ENCODE measurements around the gene MED27. TPM values are rescaled to one million over a fixed set of nuclear protein-coding genes. Genes with fewer than 3 reads are reported as not detected.
"Not testable (repeated sequence)": the region's sequence is repeated elsewhere in the genome, so short reads cannot be mapped to it uniquely, and the experiment has no call there.

Gene MED27
- total RNA-seq, 1 donor from 2014 or later: 17.7 TPM

DNA sequence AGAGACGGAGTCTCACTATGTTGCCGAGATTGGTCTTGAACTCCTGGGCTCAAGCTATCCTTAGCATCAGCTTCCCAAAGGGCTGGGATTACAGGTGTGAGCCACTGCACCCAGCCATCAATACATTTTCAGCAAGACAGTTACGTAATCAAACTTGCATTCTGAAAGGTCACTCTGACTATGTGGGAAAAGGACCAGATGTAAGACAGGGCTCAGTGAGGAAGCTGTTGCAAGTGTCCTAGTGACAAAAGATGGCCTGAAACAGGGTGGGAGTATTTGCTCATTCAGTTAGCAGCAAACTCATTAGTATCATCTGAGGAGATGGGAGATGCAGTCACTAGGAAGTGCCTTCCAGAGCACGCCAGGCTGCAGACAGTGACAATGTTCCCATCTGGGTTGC, 16.9 kb downstream of the MED27 start:
- TF ChIP-seq, protein P1, sequence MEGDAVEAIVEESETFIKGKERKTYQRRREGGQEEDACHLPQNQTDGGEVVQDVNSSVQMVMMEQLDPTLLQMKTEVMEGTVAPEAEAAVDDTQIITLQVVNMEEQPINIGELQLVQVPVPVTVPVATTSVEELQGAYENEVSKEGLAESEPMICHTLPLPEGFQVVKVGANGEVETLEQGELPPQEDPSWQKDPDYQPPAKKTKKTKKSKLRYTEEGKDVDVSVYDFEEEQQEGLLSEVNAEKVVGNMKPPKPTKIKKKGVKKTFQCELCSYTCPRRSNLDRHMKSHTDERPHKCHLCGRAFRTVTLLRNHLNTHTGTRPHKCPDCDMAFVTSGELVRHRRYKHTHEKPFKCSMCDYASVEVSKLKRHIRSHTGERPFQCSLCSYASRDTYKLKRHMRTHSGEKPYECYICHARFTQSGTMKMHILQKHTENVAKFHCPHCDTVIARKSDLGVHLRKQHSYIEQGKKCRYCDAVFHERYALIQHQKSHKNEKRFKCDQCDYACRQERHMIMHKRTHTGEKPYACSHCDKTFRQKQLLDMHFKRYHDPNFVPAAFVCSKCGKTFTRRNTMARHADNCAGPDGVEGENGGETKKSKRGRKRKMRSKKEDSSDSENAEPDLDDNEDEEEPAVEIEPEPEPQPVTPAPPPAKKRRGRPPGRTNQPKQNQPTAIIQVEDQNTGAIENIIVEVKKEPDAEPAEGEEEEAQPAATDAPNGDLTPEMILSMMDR (IDR thresholded peaks at IDR 0.05): no peak
- TF ChIP-seq POLR2AphosphoS5 (IDR thresholded peaks at IDR 0.05; ENCODE audit: insufficient read depth in 1 of 2, low read depth in 1 of 2): no peak
- no peak for TF ChIP-seq POLR2A (IDR thresholded peaks at IDR 0.05)

GRCh38 chr9:132061526-132061925, 18.1 kb downstream of the MED27 start:
- DNase-seq (ENCODE audit: extremely low spot score in 2 of 2): no peak
- Histone ChIP-seq H3K27me3 (no peaks in the 10 kb centered on the region), H3K4me3 (no peak overlapping the region), H3K9me3 (no peaks in the 10 kb centered on the region), H3K27ac (no peak overlapping the region), H3K4me1 (no peaks in the 10 kb centered on the region), H3K36me3 (peaks cover 0 to 4% of the 10 kb centered on the region in 2 donors)
- no peak for TF ChIP-seq POLR2AphosphoS5 (IDR thresholded peaks at IDR 0.05; ENCODE audit: insufficient read depth in 1 of 2, low read depth in 1 of 2)
- intact Hi-C loops (cut with DNase I): no loop called here

More for the DNA sequence above, 16.9 kb downstream of the MED27 start:
- intact Hi-C loops (cut with DNase I): no loop called here
- no peak overlapping the region for H3K4me3 ChIP-seq
- no peak for DNase-seq (ENCODE audit: extremely low spot score in 2 of 2)
- no peak overlapping the region for H3K27ac ChIP-seq
- H3K27me3 ChIP-seq: no peaks in the 10 kb centered on the region
- H3K36me3 ChIP-seq: peaks cover 0 to 4% of the 10 kb centered on the region in 2 donors
- no peaks in the 10 kb centered on the region for H3K9me3 ChIP-seq
- H3K4me1 ChIP-seq: no peaks in the 10 kb centered on the region

GRCh38 chr9:132059361-132059760, 20.3 kb downstream of the MED27 start:
- no peak for DNase-seq (ENCODE audit: extremely low spot score in 2 of 2)
- intact Hi-C loops (cut with DNase I): no loop called here
- no peaks in the 10 kb centered on the region for H3K36me3 ChIP-seq

GRCh38 chr9:132058226-132058625, 21.4 kb downstream of the MED27 start:
- H3K36me3 ChIP-seq; H3K4me1 ChIP-seq; DNase-seq (ENCODE audit: extremely low spot score in 2 of 2); H3K9me3 ChIP-seq; H3K4me3 ChIP-seq; H3K27me3 ChIP-seq; intact Hi-C loops (cut with DNase I); H3K27ac ChIP-seq: not testable (repeated sequence)

More at GRCh38 chr9:132059361-132059760, 20.3 kb downstream of the MED27 start:
- Histone ChIP-seq H3K4me3 (no peak overlapping the region), H3K4me1 (no peaks in the 10 kb centered on the region), H3K9me3 (no peaks in the 10 kb centered on the region), H3K27me3 (no peaks in the 10 kb centered on the region), H3K27ac (no peak overlapping the region)
- TF ChIP-seq, protein P1 (IDR thresholded peaks at IDR 0.05): no peak
- TF ChIP-seq POLR2A (IDR thresholded peaks at IDR 0.05) (no peak), POLR2AphosphoS5 (IDR thresholded peaks at IDR 0.05; ENCODE audit: insufficient read depth in 1 of 2, low read depth in 1 of 2) (no peak)

DNA sequence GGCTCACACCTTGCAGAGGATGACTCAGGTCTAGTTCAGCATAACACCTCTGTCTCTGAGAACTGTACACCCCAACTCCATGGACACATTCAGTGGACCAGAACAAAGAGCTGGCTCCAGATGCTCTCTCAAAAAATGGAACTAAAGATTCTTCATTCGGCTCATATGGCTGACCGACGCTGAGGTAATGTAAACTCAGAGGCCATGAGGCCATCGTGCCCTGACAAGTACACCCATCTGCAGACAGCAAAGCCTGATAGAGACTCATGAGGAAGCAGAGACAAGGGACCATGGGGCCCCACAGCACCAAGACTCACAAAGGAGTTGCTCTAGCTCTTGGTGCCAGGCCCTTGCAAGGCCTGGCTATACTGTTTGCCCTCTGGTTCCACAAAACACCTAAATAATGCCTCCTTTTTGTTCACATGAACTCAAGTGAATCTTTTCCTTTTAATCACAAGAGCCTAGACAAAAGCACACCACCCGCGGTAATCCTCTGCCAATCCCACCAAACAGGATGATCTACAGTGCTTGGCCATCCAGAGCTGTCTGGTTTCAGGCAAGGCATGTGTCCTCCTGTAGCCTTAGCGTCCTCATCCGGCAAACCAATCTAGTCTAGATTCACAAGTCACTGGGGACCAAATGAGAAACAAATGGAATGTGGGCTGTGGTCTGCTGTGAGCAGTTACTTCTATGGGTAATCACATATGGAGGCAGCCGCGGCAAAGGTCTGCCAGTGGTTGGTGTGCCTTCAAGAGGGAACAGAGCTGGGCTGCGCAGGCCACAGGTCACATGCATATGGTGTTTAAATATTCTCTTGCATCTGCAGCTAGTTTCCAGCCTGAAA, 22.7 kb downstream of the MED27 start:
- Histone ChIP-seq H3K4me3 (no peak overlapping the region), H3K9me3 (no peaks in the 10 kb centered on the region), H3K4me1 (no peaks in the 10 kb centered on the region), H3K27me3 (no peaks in the 10 kb centered on the region), H3K27ac (no peak overlapping the region), H3K36me3 (no peaks in the 10 kb centered on the region)
- no peak for DNase-seq (ENCODE audit: extremely low spot score in 2 of 2)
- intact Hi-C loops (cut with DNase I): no loop called here
- TF ChIP-seq POLR2A (IDR thresholded peaks at IDR 0.05) (no peak), POLR2AphosphoS5 (IDR thresholded peaks at IDR 0.05; ENCODE audit: insufficient read depth in 1 of 2, low read depth in 1 of 2) (no peak)
- TF ChIP-seq, protein P1 (IDR thresholded peaks at IDR 0.05): no peak

DNA sequence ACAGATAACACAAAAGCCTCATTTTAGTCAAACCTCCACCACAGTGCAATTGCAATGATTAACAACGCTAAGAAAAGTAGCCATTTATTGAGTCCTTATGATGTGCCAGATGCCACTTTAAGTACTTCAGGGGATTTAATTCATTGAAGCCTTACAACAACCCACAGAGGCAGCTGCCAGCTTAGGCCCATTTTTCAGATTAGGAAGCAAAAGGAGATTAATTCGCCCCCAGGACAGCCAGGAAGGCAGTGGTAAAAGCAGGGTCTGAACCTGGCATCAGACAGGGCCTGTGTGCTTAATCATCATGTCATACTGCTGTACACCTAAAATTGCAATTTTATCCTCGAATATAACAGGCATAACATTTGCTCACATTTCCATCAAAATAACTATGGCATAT, 23.9 kb downstream of the MED27 start:
- intact Hi-C loops (cut with DNase I): no loop called here
- TF ChIP-seq POLR2A (IDR thresholded peaks at IDR 0.05): no peak
- TF ChIP-seq, protein P1 (IDR thresholded peaks at IDR 0.05): no peak
- TF ChIP-seq POLR2AphosphoS5 (IDR thresholded peaks at IDR 0.05; ENCODE audit: insufficient read depth in 1 of 2, low read depth in 1 of 2): no peak
- no peaks in the 10 kb centered on the region for H3K9me3 ChIP-seq
- no peaks in the 10 kb centered on the region for H3K27me3 ChIP-seq
- no peak overlapping the region for H3K4me3 ChIP-seq
- no peak overlapping the region for H3K27ac ChIP-seq
- no peak for DNase-seq (ENCODE audit: extremely low spot score in 2 of 2)
- H3K4me1 ChIP-seq: no peaks in the 10 kb centered on the region
- no peaks in the 10 kb centered on the region for H3K36me3 ChIP-seq
